Activated CD8-positive, alpha-beta memory T cell treated with anti-CD3 and anti-CD28 coated beads for 48 hours (primary cell): ENCODE results near the gene LDLRAD4.

Experiments
- DNase-seq, 3 experiments: peaks; one replicate each; pipeline ENCODE4 v3.0.0-alpha.2; 2020; ENCODE audit warnings: low read depth in 2 of 3, low spot score in 2 of 3

Gene LDLRAD4

GRCh38 chr18:13441736-13442135 is 223.2 kb downstream of the LDLRAD4 start:
- no peak for DNase-seq

- DNase-seq: no peak
These were observed 223.9 kb downstream of the LDLRAD4 start for GRCh38 chr18:13442451-13442850.

GRCh38 chr18:13443552-13443951 is 225.0 kb downstream of the LDLRAD4 start:
- DNase-seq: no peak

GRCh38 chr18:13444430-13445240 is 226.1 kb downstream of the LDLRAD4 start:
- no peak for DNase-seq

- no peak for DNase-seq
These were observed 226.8 kb downstream of the LDLRAD4 start for GRCh38 chr18:13445241-13445897.

- DNase-seq: no peak
These were observed 227.5 kb downstream of the LDLRAD4 start for GRCh38 chr18:13446024-13446423.

GRCh38 chr18:13446610-13447461 is 228.3 kb downstream of the LDLRAD4 start:
- DNase-seq: peak in 1 of 3 experiments; percentile 38

GRCh38 chr18:13447621-13448334 is 229.2 kb downstream of the LDLRAD4 start:
- DNase-seq: no peak

- DNase-seq: no peak
These were observed 229.8 kb downstream of the LDLRAD4 start for GRCh38 chr18:13448335-13448795.

GRCh38 chr18:13449651-13450050 is 231.1 kb downstream of the LDLRAD4 start:
- no peak for DNase-seq

- no peak for DNase-seq
These were observed 232.0 kb downstream of the LDLRAD4 start for GRCh38 chr18:13450289-13451212.

GRCh38 chr18:13451213-13451540 is 232.6 kb downstream of the LDLRAD4 start:
- DNase-seq: no peak

- DNase-seq: no peak
These were observed 233.3 kb downstream of the LDLRAD4 start for GRCh38 chr18:13451661-13452387.

GRCh38 chr18:13452388-13452811 is 233.8 kb downstream of the LDLRAD4 start:
- DNase-seq: no peak

GRCh38 chr18:13452871-13453680 is 234.5 kb downstream of the LDLRAD4 start:
- no peak for DNase-seq

GRCh38 chr18:13453714-13454113 is 235.2 kb downstream of the LDLRAD4 start:
- DNase-seq: no peak

GRCh38 chr18:13454363-13455150 is 236.0 kb downstream of the LDLRAD4 start:
- no peak for DNase-seq

GRCh38 chr18:13455471-13455870 is 236.9 kb downstream of the LDLRAD4 start:
- no peak for DNase-seq
